HCT116 (cell line): ENCODE data around the gene AHCTF1. TPM values are rescaled to one million over a fixed set of nuclear protein-coding genes. Genes with fewer than 3 reads are reported as not detected.

Experiments
- ATAC-seq: fragments of 200-7000 bp; cut with Tn5 transposase; 2 replicates; pipeline ENCODE4 v1.9.1; 2020; ENCODE audit warnings: mild to moderate bottlenecking, moderate library complexity
- BruUV-seq: library from RNA; stranded (reverse); fragments of 400-500 nt; replicated peaks from 2 replicates; lab custom pipeline; 2021; lab: Mats Ljungman, UMichigan
- CTCF ChIA-PET: fragments of 300-600 bp; sonication (Branson Sonifier 250); formaldehyde crosslinking; loops from one replicate; lab custom pipeline; 2021; ENCODE audit warnings: antibody characterized with exemption; lab: Charles Lee
- POLR2A ChIA-PET: fragments of 300-600, 350-600 bp; sonication (Branson Sonifier 250); formaldehyde crosslinking; loops from one replicate; lab custom pipeline; 2021; ENCODE audit warnings: antibody characterized with exemption; lab: Charles Lee
- RAD21 ChIA-PET, 2 experiments: fragments of 300-600 bp; sonication (Branson Sonifier 250); formaldehyde crosslinking; loops; one replicate each; lab custom pipeline; 2023; ENCODE audit warnings: low total read pairs in 2 of 2; ENCODE audit not compliant: uncharacterized antibody in 2 of 2, unreplicated experiment in 2 of 2, low non-redundant PET in 1 of 2; lab: Charles Lee
- DNase-seq: peaks from one replicate; pipeline ENCODE4 v3.0.0-alpha.2; 2010; ENCODE audit warnings: low read depth, low spot score
- H2AFZ ChIP-seq: fragments of 200-600 bp; shearing (Covaris generic), sonication (generic); 2 replicates; pipeline ENCODE4 v1.6.1; 2017; ENCODE audit warnings: low read depth, mixed run types, mixed read lengths, antibody characterized with exemption, low read length; ENCODE audit not compliant: poor library complexity, severe bottlenecking
- H3K27ac ChIP-seq: 2 replicates; pipeline ENCODE4 v1.5.1; 2012; ENCODE audit warnings: low read depth, low read length
- H3K27me3 ChIP-seq: fragments of 200-600 bp; sonication (generic); 2 replicates; pipeline ENCODE4 v1.6.1; 2016; ENCODE audit warnings: mixed run types, low read length, mixed read lengths; ENCODE audit not compliant: insufficient read depth
- H3K36me3 ChIP-seq, 2 experiments: fragments of 200-500 bp in 1 of 2; fragments of 200-600 bp in 1 of 2; sonication (Bioruptor generic) in 1 of 2; sonication (generic) in 1 of 2; 2 replicates each; pipeline versions ENCODE4 v1.5.1 to v1.6.1; 2014 to 2016; ENCODE audit warnings: low read length in 2 of 2, inconsistent platforms in 1 of 2, mixed read lengths in 1 of 2, mixed run types in 1 of 2; ENCODE audit not compliant: insufficient read depth in 2 of 2, control insufficient read depth in 1 of 2
- H3K4me1 ChIP-seq, 2 experiments: fragments of 200-600 bp in 1 of 2; sonication (generic) in 1 of 2; 2 replicates each; pipeline versions ENCODE4 v1.5.1 to v1.6.1; 2012 to 2017; ENCODE audit warnings: low read length in 2 of 2, inconsistent platforms in 1 of 2, mild to moderate bottlenecking in 1 of 2, mixed read lengths in 1 of 2, mixed run types in 1 of 2, moderate library complexity in 1 of 2; ENCODE audit not compliant: insufficient read depth in 2 of 2, control insufficient read depth in 1 of 2
- H3K4me2 ChIP-seq: fragments of 200-600 bp; sonication (generic); 2 replicates; pipeline ENCODE4 v1.6.1; 2017; ENCODE audit warnings: mixed run types, low read length, mixed read lengths
- H3K4me3 ChIP-seq, 2 experiments: fragments of 200-600 bp in 1 of 2; sonication (generic) in 1 of 2; replicated peaks in 1 of 2; 2 replicates each; pipeline ENCODE4 v1.5.1; 2011 to 2016; ENCODE audit warnings: low read length in 2 of 2, control low read depth in 1 of 2, low read depth in 1 of 2, mild to moderate bottlenecking in 1 of 2, mixed read lengths in 1 of 2, mixed run types in 1 of 2
- H3K79me2 ChIP-seq: fragments of 200-600 bp; sonication (generic); 2 replicates; pipeline ENCODE4 v1.6.1; 2017; ENCODE audit warnings: mild to moderate bottlenecking, mixed run types, low read length, moderate library complexity, mixed read lengths; ENCODE audit not compliant: insufficient read depth
- H3K9ac ChIP-seq: fragments of 200-600 bp; sonication (generic); 2 replicates; pipeline ENCODE4 v1.6.1; 2016; ENCODE audit warnings: low read length, mixed read lengths
- H3K9me2 ChIP-seq: fragments of 200-600 bp; sonication (generic), shearing (Covaris generic); 2 replicates; pipeline ENCODE4 v1.6.1; 2017; ENCODE audit warnings: mixed run types, mild to moderate bottlenecking, moderate library complexity; ENCODE audit not compliant: insufficient read depth
- H3K9me3 ChIP-seq, 2 experiments: fragments of 200-500 bp in 1 of 2; fragments of 200-600 bp in 1 of 2; sonication (Bioruptor generic) in 1 of 2; sonication (generic) in 1 of 2; 2 replicates each; pipeline ENCODE4 v1.6.1; 2014 to 2017; ENCODE audit warnings: low read length in 2 of 2, mixed read lengths in 2 of 2, inconsistent platforms in 1 of 2, low read depth in 1 of 2, mild to moderate bottlenecking in 1 of 2, mixed run types in 1 of 2, moderate library complexity in 1 of 2; ENCODE audit not compliant: control insufficient read depth in 1 of 2, insufficient read depth in 1 of 2
- H4K20me1 ChIP-seq: fragments of 200-600 bp; sonication (generic), shearing (Covaris generic); 2 replicates; pipeline ENCODE4 v1.6.1; 2017; ENCODE audit warnings: mixed run types, mild to moderate bottlenecking, moderate library complexity; ENCODE audit not compliant: insufficient read depth
- CBX3 ChIP-seq: IDR thresholded peaks from 2 replicates; pipeline ENCODE4 v1.6.1; 2012; ENCODE audit warnings: low read depth
- CEBPB ChIP-seq: IDR thresholded peaks from 2 replicates; pipeline ENCODE4 v1.6.1; 2012; ENCODE audit warnings: low read depth
- EGR1 ChIP-seq: IDR thresholded peaks from 2 replicates; pipeline ENCODE4 v1.6.1; 2012; ENCODE audit warnings: low read depth
- EZH2 ChIP-seq: fragments of 200-600 bp; sonication (generic); IDR thresholded peaks from 2 replicates; pipeline ENCODE4 v1.6.1; 2017; ENCODE audit warnings: antibody characterized with exemption, mixed run types
- EZH2phosphoT487 ChIP-seq: fragments of 200-600 bp; IDR thresholded peaks from 2 replicates; pipeline ENCODE4 v1.6.1; 2018; ENCODE audit warnings: antibody characterized with exemption, borderline replicate concordance
- JUND ChIP-seq: IDR thresholded peaks from 2 replicates; pipeline ENCODE4 v1.6.1; 2012
- POLR2A ChIP-seq: IDR thresholded peaks from 2 replicates; pipeline ENCODE4 v1.7.0; 2011; ENCODE audit warnings: borderline replicate concordance; ENCODE audit not compliant: insufficient read depth, insufficient read length; ENCODE audit errors: extremely low read depth
- SRF ChIP-seq: IDR thresholded peaks from 2 replicates; pipeline ENCODE4 v1.6.1; 2012; ENCODE audit warnings: low read depth
- TCF7L2 ChIP-seq: IDR thresholded peaks from 2 replicates; pipeline ENCODE4 v1.7.0; 2011; ENCODE audit warnings: borderline replicate concordance, inconsistent platforms; ENCODE audit not compliant: insufficient read depth, insufficient read length; ENCODE audit errors: extremely low read depth
- YY1 ChIP-seq: IDR thresholded peaks from 2 replicates; pipeline ENCODE4 v1.6.1; 2011; ENCODE audit warnings: low read length, low read depth, moderate library complexity, mild to moderate bottlenecking; ENCODE audit not compliant: insufficient replicate concordance; ENCODE audit errors: extremely low read depth
- intact Hi-C: fragments of 100-400 bp; cut with micrococcal nuclease; formaldehyde crosslinking; loops from 2 replicates; pipeline ENCODE4 v1.10.0; 2022
- total RNA-seq: library from RNA; stranded (reverse); gene quantifications from one replicate; pipeline ENCODE4 v1.2.1, GENCODE V29; 2021; ENCODE audit not compliant: unreplicated experiment
- TF ChIP-seq, protein P1 (sequence below): IDR thresholded peaks from 2 replicates; pipeline ENCODE4 v1.6.1; 2012
- TF ChIP-seq, protein P2 (sequence below), 3 experiments: fragments of 200-600 bp in 1 of 3; sonication (generic) in 1 of 3; IDR thresholded peaks in 2 of 3; conservative IDR thresholded peaks in 1 of 3; 2 replicates each; pipeline ENCODE4 v1.5.1; 2012 to 2017; ENCODE audit warnings: low read depth in 2 of 3, low read length in 2 of 3, antibody characterized with exemption in 1 of 3, borderline replicate concordance in 1 of 3, control low read depth in 1 of 3, mild to moderate bottlenecking in 1 of 3, mixed read lengths in 1 of 3, mixed run types in 1 of 3, moderate library complexity in 1 of 3; ENCODE audit not compliant: insufficient read depth in 1 of 3

Gene AHCTF1
- total RNA-seq, 1 experiment from 2014 or later = 56.2 TPM

DNA sequence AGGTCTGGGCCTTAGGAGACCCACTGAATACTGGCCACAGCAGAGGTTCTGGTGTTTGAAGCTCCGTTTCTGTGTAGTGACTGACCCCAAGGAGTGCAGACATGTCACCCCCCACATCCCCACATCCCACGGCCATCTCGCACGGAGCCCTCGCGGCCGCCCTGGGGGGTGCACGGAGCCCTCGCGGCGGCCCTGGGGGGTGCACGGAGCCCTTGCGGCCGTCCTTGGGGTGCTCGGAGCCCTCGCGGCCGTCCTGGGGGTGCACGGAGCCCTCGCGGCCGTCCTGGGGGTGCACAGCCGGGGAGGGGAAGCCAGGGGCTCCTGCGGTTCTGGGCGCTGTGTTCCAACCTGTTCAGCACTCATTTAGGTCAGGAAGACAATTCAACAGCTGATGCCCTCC is 139.1 kb downstream of the AHCTF1 start:
- Histone ChIP-seq H3K4me1 (no peaks in the 10 kb centered on the region), H4K20me1 (no peaks in the 10 kb centered on the region), H3K27me3 (no peaks in the 10 kb centered on the region), H3K27ac (no peak overlapping the region), H3K9me3 (no peaks in the 10 kb centered on the region), H3K9ac (no peak overlapping the region), H3K4me2 (no peak overlapping the region), H3K4me3 (no peak overlapping the region), H3K36me3 (no peaks in the 10 kb centered on the region), H3K9me2 (no peaks in the 10 kb centered on the region), H2AFZ (no peak overlapping the region), H3K79me2 (no peaks in the 10 kb centered on the region)
- no peak for DNase-seq
- POLR2A ChIA-PET = no interaction called here
- intact Hi-C loops = no loop called here
- no peak for ATAC-seq
- RAD21 ChIA-PET = no interaction called here
- CTCF ChIA-PET = no interaction called here
- no TSS peak for BruUV-seq
- TF ChIP-seq POLR2A = no peak
- no peak for TF ChIP-seq CBX3
- TF ChIP-seq SRF = no peak

DNA sequence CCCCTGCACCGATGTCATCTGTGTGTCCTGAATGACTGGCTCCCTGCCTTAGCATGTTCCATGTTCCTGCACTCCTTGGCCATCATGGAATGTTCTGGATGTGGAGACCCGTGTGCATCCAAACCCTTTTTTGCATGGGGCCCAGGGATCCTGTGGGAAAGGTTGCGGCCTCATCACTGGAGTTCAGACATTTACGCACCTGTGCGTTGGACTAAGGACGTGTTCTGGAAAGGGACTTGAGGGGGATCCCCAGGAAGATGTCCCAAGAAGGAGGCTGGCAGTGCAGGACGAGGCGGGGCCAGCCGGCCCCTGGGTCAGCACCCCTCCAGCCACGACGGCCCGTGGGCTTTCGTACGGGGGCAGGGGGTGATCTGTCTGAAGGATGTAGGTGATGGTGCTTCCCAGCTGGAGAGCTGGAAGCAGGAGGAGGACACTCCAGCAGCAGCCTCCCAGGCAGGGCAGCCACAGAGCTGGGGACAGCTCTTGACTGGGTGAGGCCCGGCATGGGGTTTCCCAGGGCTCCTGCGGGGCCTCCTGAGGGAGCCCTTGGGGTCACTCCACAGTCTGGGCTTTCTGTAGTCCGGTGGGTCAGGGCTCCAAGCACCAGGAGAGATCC is 140.3 kb downstream of the AHCTF1 start:
- Histone ChIP-seq H4K20me1 (no peaks in the 10 kb centered on the region), H3K27ac (no peak overlapping the region), H3K9me2 (no peaks in the 10 kb centered on the region), H3K79me2 (no peaks in the 10 kb centered on the region), H3K4me1 (no peaks in the 10 kb centered on the region), H3K4me3 (no peak overlapping the region), H3K9ac (no peak overlapping the region), H3K27me3 (no peaks in the 10 kb centered on the region), H2AFZ (no peak overlapping the region), H3K9me3 (no peaks in the 10 kb centered on the region), H3K4me2 (no peak overlapping the region), H3K36me3 (no peaks in the 10 kb centered on the region)
- no peak for TF ChIP-seq EZH2
- no peak for TF ChIP-seq TCF7L2
- no peak for TF ChIP-seq CEBPB
- TF ChIP-seq EGR1 = no peak
- no peak for TF ChIP-seq EZH2phosphoT487
- TF ChIP-seq, protein P1, sequence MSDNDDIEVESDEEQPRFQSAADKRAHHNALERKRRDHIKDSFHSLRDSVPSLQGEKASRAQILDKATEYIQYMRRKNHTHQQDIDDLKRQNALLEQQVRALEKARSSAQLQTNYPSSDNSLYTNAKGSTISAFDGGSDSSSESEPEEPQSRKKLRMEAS = no peak
- no peak for TF ChIP-seq JUND
- no peak for TF ChIP-seq YY1
- TF ChIP-seq CBX3 = no peak
- TF ChIP-seq, protein P2, sequence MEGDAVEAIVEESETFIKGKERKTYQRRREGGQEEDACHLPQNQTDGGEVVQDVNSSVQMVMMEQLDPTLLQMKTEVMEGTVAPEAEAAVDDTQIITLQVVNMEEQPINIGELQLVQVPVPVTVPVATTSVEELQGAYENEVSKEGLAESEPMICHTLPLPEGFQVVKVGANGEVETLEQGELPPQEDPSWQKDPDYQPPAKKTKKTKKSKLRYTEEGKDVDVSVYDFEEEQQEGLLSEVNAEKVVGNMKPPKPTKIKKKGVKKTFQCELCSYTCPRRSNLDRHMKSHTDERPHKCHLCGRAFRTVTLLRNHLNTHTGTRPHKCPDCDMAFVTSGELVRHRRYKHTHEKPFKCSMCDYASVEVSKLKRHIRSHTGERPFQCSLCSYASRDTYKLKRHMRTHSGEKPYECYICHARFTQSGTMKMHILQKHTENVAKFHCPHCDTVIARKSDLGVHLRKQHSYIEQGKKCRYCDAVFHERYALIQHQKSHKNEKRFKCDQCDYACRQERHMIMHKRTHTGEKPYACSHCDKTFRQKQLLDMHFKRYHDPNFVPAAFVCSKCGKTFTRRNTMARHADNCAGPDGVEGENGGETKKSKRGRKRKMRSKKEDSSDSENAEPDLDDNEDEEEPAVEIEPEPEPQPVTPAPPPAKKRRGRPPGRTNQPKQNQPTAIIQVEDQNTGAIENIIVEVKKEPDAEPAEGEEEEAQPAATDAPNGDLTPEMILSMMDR (IDR thresholded peaks at IDR 0.05 in 2 of 3, conservative IDR thresholded peaks at IDR 0.05 in 1 of 3; ENCODE audit: borderline replicate concordance in 1 of 3, insufficient read depth in 1 of 3, low read depth in 2 of 3, low read length in 2 of 3) = no peak
- CTCF ChIA-PET = no interaction called here
- ATAC-seq (no peak), DNase-seq (no peak)
- RAD21 ChIA-PET = no interaction called here
- POLR2A ChIA-PET = no interaction called here
- BruUV-seq = no TSS peak
- intact Hi-C loops = no loop called here
